GM21723 (cell line): ENCODE results near the gene GJB2.
"Not testable (repeated sequence)": the region's sequence is repeated elsewhere in the genome, so short reads cannot be mapped to it uniquely, and the experiment has no call there.

Source experiments
- ATAC-seq: cut with Tn5 transposase; IDR thresholded peaks from one replicate; pipeline ENCODE4 v1.9.1; 2021; ENCODE audit warnings: mild to moderate bottlenecking, moderate library complexity; ENCODE audit not compliant: unreplicated experiment

GJB2 gene

GRCh38 chr13:20171364-20171763, 21.4 kb downstream of the GJB2 start:
- ATAC-seq = no peak

GRCh38 chr13:20170921-20171320, 21.8 kb downstream of the GJB2 start:
- ATAC-seq = no peak

DNA sequence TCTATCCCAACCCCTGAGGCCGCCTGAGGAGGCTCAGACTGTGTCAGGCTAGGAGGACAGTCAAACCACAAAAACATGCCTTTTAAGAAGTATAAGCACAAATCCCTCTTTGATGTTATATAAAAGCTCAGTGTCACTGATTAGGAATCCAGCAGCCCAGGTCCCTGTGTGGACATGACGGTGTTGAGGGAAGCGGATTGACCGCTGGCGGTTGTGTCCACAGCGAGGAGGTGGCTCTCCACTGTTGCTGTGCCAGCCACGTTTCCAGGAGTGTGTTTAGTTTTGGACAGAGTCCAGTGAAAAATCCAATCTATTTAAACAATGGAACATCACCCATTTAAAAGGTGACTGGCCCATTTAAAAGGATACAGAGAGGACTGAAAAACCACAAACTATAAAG, 24.3 kb downstream of the GJB2 start:
- no peak for ATAC-seq

GRCh38 chr13:20165417-20166257, 27.1 kb downstream of the GJB2 start:
- no peak for ATAC-seq

- ATAC-seq = no peak
These were observed 30.8 kb downstream of the GJB2 start for GRCh38 chr13:20161951-20162300.

DNA sequence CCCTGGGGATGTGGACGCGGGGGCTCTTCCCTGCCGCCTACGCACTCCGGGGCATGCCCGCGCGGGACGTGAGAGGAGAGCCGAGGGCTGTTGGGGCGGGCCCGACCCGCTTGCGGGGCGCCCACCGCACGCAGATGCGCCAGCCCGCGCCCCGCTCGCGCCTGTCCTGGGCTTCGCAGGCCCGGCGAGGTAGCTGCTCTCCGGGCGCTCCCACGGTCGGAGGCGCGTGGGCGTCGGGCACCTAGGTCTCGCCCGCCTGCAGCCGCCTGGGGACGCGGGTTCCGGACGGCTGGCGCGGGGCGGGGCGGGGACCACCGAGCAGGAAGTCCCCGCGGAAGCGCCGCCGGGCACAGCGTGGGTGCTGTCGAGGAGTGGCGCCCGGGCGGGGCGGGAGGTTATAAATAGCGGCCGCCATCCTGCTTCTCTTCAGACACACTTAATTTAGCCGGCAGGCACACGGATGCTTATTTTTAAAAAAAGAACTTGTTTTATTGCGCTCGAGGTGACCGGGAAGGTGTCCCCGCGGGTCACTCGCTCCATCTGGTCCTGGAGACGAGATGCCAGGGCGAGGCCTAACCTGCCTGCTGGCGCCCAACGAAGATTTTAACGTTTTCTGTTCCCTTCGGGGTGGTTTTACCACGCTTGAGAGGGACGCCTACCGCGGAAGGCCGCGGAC, 31.3 kb downstream of the GJB2 start:
- ATAC-seq = peak; percentile 55

GRCh38 chr13:20160306-20161274, 32.1 kb downstream of the GJB2 start, which contains the start of gene GJA3:
Gene GJA3 (minus strand): TSS chr13:20161052. CDS start chr13:20143288, 17,764 bp downstream.
- peak; percentile 66 for ATAC-seq

DNA sequence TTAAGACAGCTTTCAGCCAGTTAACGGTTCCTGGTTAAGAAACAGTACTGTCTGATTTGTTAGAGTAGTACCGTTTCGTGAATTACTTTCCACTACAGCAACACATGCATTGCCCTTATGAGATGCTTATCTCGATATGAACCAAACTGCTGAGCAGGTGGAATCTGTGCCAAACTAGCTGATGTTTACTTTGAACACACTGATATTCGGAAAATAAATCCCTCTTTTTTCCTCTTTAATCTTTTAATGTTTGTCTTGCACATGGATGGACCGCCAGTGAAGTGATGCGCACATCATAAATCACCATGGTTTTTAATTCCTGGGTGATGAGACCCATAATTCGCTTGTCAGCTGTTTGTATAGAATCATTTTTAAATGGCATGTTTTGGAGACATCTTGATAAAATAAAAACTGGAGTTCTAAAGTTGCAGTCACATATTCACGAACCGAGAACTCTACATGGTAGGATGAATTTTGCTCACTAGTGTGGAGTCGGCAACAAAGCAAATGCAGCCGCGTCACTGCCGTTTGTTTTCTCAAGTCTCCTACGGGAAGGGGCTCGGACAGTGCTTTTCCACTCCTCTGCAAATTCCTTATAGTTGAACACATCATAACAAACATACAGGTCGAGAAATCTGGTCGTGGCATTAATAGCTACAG, 33.0 kb downstream of the GJB2 start:
- no peak for ATAC-seq

DNA sequence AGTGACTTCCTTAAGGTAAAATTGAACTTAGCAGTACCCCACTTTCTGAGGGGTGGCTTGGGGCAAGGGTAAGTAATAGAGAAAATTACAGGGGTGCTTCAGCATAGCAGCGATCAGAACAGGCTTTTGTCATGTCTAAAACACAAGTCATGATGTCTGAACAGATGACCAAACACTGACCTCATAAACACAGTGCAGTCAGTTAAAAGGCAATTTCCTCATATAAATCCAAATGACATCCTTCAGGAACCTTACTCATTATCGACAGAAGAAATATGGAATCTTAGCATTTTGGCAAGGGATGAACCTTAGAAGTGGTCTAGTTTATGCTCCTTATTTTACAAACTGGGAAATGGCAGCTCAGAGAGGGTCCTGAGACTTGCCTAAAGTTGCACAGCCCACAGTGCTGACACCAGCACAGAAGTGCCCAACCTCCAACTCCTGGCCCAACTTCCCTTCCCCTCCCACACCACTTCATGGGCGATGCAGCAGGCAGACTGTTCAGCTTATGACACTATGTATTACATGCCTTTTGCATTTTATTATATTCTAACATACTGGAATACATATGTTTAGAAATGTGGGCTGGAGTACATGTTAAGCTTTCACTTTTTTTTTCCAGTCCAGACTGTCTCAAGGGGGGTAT, 35.5 kb downstream of the GJB2 start:
- no peak for ATAC-seq

DNA sequence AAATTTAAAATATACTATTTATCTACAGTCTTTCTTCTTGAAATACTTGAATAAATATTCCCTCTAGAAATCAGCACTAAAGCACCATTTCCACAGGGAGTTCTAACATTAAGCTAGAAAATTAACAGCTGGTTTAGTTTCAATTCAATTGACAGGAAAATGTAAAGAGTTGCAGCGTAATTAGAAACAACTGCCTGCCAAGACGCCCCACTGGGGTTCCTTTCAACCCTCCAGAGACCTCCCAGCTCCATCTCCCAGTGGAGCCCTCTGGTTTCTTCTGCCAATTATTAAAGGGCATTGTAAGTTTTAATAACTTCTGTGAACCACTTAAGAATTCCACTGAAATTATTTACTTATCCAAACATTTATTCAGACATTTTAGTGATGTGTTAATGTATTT, 36.0 kb downstream of the GJB2 start:
- ATAC-seq = no peak

GRCh38 chr13:20153290-20153689, 39.4 kb downstream of the GJB2 start:
- ATAC-seq = not testable (repeated sequence)

DNA sequence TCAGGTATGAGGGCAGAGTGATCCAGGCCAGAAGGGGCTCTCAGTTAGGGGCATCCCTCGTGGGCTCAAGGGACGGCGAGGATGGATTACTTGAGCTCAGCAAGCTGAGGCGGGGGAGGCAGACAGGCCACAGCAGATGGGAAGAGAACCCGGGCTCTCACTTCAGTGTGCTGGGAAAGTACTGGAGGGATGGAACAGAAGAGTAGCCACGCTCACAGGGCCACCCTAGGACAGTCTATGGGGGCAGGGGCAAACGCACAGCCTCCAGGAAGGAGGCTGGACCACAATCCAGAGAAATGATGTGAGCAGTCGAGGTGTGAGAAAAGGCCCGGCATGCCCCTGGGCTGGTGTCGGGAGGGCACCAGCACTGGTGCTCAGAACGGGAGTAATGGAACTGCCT, 41.1 kb downstream of the GJB2 start:
- ATAC-seq = no peak

- no peak for ATAC-seq
These were observed 41.7 kb downstream of the GJB2 start for GRCh38 chr13:20151016-20151415.

DNA sequence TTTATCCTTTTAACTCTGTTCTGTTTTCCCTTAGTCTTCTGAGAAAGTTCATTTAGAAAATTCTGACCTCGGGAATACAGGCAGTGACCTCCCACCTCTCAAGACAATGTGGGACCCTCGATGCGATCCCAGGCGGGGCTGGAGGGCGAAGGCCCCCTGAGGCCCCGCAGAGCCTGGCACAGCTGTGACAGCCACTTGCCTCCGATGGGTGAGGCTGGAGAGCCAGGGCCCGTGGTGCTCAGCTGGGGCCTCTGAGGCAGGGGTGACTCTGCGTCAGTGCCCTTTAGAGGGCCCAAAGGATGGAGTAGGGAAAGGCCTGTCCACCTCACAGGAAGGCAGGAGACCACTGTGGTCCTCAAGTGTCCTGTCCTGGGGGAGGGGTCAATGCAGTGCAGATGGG, 42.2 kb downstream of the GJB2 start:
- no peak for ATAC-seq

- no peak for ATAC-seq
These were observed 43.0 kb downstream of the GJB2 start for GRCh38 chr13:20149762-20150161.

- ATAC-seq = no peak
These were observed 44.1 kb downstream of the GJB2 start for GRCh38 chr13:20148501-20149183.

GRCh38 chr13:20146381-20146780, 46.4 kb downstream of the GJB2 start:
- ATAC-seq = no peak

DNA sequence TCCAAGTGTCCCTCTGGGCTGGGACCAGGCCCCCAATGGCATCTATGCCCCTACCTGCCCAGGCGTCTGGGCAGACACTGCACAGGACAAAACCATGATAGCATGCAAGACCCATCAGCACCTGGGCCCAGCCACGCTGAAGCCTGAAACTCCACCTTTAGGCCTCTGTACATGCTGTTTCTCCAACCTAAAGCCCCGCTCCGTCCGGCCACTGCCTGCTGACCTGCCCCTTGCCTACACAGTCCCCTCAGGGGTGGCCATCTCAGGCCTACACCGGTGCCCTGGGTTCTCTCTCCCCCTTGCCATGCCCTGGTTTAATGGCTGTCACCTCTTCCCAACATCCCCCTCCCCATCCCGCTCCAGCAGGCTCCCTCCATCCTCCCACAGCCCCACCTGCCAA, 47.2 kb downstream of the GJB2 start:
- ATAC-seq = no peak

DNA sequence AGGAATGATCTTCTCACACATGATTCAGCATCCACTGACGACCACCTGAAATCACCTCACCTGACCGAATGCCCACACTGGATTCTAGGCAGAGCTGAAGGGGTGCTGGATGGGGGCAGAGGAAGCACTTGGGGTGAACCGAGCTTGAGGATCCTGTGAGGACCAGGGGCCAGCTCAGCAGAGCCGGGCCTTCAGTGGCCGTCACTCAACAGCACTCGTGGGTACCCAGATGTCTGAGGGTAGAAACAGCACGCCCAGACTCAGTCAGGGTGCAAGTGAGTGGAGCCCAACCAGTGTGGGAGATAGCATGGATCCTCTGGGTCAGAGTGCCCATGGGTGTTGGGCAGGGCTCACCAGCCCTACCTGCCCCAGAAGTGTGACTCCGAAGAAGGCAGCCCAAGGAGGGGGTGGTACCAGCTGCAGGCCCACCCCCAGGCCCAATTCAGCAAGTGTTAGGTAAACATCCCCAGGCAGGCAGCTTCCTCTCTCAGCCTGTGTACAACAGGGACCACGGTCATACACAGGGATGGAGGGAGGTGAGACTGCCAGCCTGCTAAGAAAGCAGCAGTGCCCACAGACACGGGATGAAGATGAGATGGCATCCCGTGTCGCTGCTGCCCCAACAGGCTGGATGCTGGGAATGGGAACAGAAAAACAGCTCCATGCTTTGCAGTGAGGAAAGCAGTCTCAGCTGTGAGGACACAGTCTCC, 48.4 kb downstream of the GJB2 start:
- no peak for ATAC-seq
